NCI-H82 treated with DMSO at 0.1 percent for 48 hours (cell line): ENCODE results near the gene F2RL3.
"Not testable (repeated sequence)": the region's sequence is repeated elsewhere in the genome, so short reads cannot be mapped to it uniquely, and the experiment has no call there.

Source experiments
- DNase-seq: peaks from one replicate; lab custom pipeline; 2025; ENCODE audit not compliant: unreplicated experiment; lab: John Stamatoyannopoulos, UW

Gene F2RL3

GRCh38 chr19:16874250-16874977, 14.4 kb upstream of the F2RL3 start:
- DNase-seq: no peak

GRCh38 chr19:16874978-16875299, 13.9 kb upstream of the F2RL3 start:
- not testable (repeated sequence) for DNase-seq

- no peak for DNase-seq
Observed at GRCh38 chr19:16875584-16876555, 12.9 kb upstream of the F2RL3 start.

- DNase-seq: no peak
Observed at GRCh38 chr19:16876904-16877361, 11.9 kb upstream of the F2RL3 start.

GRCh38 chr19:16877581-16877980, 11.2 kb upstream of the F2RL3 start:
- DNase-seq: no peak

- no peak for DNase-seq
Observed at GRCh38 chr19:16878181-16878965, 10.4 kb upstream of the F2RL3 start.

- DNase-seq: no peak
Observed at GRCh38 chr19:16880884-16881554, 7.8 kb upstream of the F2RL3 start.

GRCh38 chr19:16882146-16882545, 6.7 kb upstream of the F2RL3 start:
- no peak for DNase-seq

- DNase-seq: no peak
Observed at GRCh38 chr19:16883522-16883921, 5.3 kb upstream of the F2RL3 start.

GRCh38 chr19:16885166-16885565, 3.6 kb upstream of the F2RL3 start:
- DNase-seq: no peak

- DNase-seq: no peak
Observed at GRCh38 chr19:16886305-16886880, 2.4 kb upstream of the F2RL3 start.

GRCh38 chr19:16887353-16888265, 1.2 kb upstream of the F2RL3 start:
- no peak for DNase-seq

- no peak for DNase-seq
Observed at GRCh38 chr19:16889366-16889882, 625 bp downstream of the F2RL3 start.

- DNase-seq: no peak
Observed at GRCh38 chr19:16889883-16890460, 1.2 kb downstream of the F2RL3 start.

- no peak for DNase-seq
Observed at GRCh38 chr19:16890461-16891184, 1.8 kb downstream of the F2RL3 start.

- DNase-seq: no peak
Observed at GRCh38 chr19:16891696-16892382, 3.0 kb downstream of the F2RL3 start.

GRCh38 chr19:16892436-16892835, 3.6 kb downstream of the F2RL3 start:
- DNase-seq: no peak
